Cardiac muscle cell (in vitro differentiated cells and primary cell): ENCODE data around the gene LRRK1. TPM values are rescaled to one million over a fixed set of nuclear protein-coding genes. Genes with fewer than 3 reads are reported as not detected.

ENCODE experiments used
- DNase-seq, 2 donors: peaks; one replicate each; pipeline versions ENCODE4 v3.0.0 to v3.0.0-alpha.2; 2010 to 2017; ENCODE audit warnings: low read depth in 1 of 2, low spot score in 1 of 2
- H3K27ac ChIP-seq: fragments of 200-600 bp; sonication (generic); 2 replicates; pipeline ENCODE4 v1.5.1; 2016
- H3K27me3 ChIP-seq: fragments of 200-600 bp; sonication (generic); 2 replicates; pipeline ENCODE4 v1.6.0; 2016; ENCODE audit warnings: control low read depth
- H3K36me3 ChIP-seq: fragments of 200-600 bp; sonication (generic); 2 replicates; pipeline ENCODE4 v1.5.1; 2016; ENCODE audit warnings: control low read depth
- H3K4me1 ChIP-seq: fragments of 200-600 bp; sonication (generic); 2 replicates; pipeline ENCODE4 v1.8.1; 2017; ENCODE audit warnings: low read depth, mild to moderate bottlenecking, mixed run types
- H3K4me3 ChIP-seq: fragments of 200-600 bp; sonication (generic); 2 replicates; pipeline ENCODE4 v1.5.1; 2016; ENCODE audit warnings: mild to moderate bottlenecking
- H3K9me3 ChIP-seq: fragments of 200-600 bp; sonication (generic); 2 replicates; pipeline ENCODE4 v1.5.1; 2017; ENCODE audit warnings: low read depth, mild to moderate bottlenecking, control low read depth
- polyA plus RNA-seq: library from polyadenylated mRNA; unstranded; fragments of >200 nt; fragmentation: Nextera tagmentation; extraction: Ambion mirVana; gene quantifications from 2 replicates; pipeline ENCODE4 v1.2.1, GENCODE V29; 2016
- total RNA-seq: library from RNA; depleted of rRNA; stranded (reverse); fragments of >200 nt; gene quantifications from 2 replicates; pipeline ENCODE4 v1.2.3, GENCODE V29; 2016
- TF ChIP-seq, protein P1 (sequence below): IDR thresholded peaks from 2 replicates; pipeline ENCODE4 v1.5.1; 2012; ENCODE audit warnings: low read depth, mild to moderate bottlenecking, low read length

LRRK1 gene
- total and polyA plus RNA-seq, 2 experiments from 2014 or later, result 0.12 to 1.0 TPM

DNA sequence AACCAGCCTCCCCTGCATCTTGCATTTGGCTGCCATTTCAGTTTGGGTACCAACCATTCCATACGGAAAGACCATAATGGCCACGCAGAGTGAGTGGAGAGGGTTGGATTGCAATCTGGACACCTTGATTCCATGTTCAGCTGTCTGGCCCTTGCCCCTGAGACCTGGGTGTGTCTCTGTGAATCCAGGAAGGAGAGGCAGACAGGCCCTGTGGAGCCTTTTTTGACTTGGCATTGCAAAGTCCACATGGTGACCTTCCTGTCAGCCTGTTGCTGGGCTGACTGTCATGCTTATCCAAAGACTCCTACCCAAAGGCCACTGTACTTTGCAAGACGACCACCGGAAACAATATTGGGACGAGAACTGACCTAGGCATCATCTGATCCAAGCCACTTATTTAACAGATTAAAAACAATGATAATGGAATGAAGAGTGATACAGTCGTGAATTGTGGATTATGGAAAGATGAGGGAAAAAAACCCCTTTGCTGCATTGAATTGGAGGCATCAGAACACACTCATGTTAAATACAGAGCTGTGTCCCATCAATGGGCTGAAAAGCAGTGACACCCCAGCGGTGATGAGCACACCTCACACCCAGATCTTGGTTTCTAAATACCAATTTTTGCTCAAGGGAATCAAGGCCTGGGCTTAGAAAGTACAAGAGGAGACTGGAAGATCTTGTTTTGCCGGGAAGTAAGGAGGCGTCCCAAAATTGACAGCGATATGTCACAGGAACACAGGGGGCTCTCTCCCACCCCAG is 86.0 kb downstream of the LRRK1 start:
- DNase-seq, result no peak

DNA sequence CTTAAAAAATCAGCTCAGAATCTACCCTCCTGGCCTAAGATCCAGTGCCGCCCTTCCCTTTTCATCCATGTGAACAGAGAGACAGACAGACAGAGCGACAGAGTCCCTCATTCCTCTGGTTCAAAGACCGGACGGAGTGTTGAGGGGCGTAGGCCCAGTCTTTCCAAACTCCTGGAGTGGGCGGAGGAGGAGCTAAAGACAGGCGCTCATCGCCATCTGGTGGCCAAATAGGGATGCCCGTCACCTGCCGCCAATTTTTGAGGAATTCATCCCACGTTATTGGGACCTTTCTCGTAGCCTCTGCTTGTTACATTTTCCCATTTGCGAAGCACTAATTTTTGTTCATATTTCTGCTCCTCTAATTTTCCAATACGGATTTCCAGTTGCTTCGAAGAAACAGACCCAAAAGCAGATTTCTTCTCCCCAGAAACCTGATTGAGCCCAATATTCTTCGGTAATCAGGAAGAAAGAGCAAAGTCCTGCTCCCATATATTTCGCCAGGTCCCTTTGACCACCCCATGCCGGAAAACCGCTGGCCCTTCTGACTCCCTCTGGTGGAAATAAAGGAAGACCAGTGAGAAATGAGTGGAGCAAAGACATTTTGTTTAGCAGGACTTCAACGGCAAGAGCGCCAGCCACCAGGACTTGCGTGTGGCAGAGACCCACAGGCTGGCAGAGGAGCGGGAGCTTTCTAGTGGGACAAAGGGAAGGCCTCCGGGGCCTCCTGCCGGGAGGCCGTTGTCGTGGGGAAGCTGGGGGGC is 88.0 kb downstream of the LRRK1 start:
- TF ChIP-seq, protein P1, sequence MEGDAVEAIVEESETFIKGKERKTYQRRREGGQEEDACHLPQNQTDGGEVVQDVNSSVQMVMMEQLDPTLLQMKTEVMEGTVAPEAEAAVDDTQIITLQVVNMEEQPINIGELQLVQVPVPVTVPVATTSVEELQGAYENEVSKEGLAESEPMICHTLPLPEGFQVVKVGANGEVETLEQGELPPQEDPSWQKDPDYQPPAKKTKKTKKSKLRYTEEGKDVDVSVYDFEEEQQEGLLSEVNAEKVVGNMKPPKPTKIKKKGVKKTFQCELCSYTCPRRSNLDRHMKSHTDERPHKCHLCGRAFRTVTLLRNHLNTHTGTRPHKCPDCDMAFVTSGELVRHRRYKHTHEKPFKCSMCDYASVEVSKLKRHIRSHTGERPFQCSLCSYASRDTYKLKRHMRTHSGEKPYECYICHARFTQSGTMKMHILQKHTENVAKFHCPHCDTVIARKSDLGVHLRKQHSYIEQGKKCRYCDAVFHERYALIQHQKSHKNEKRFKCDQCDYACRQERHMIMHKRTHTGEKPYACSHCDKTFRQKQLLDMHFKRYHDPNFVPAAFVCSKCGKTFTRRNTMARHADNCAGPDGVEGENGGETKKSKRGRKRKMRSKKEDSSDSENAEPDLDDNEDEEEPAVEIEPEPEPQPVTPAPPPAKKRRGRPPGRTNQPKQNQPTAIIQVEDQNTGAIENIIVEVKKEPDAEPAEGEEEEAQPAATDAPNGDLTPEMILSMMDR, result peak; percentile 91
- Histone ChIP-seq H3K4me3 (no peak overlapping the region), H3K36me3 (no peaks in the 10 kb centered on the region)

More for the DNA sequence above, 86.0 kb downstream of the LRRK1 start:
- Histone ChIP-seq H3K27ac (no peak overlapping the region), H3K36me3 (no peaks in the 10 kb centered on the region), H3K4me3 (no peak overlapping the region), H3K27me3 (no peaks in the 10 kb centered on the region), H3K9me3 (no peaks in the 10 kb centered on the region), H3K4me1 (no peaks in the 10 kb centered on the region)
- TF ChIP-seq, protein P1, result no peak

DNA sequence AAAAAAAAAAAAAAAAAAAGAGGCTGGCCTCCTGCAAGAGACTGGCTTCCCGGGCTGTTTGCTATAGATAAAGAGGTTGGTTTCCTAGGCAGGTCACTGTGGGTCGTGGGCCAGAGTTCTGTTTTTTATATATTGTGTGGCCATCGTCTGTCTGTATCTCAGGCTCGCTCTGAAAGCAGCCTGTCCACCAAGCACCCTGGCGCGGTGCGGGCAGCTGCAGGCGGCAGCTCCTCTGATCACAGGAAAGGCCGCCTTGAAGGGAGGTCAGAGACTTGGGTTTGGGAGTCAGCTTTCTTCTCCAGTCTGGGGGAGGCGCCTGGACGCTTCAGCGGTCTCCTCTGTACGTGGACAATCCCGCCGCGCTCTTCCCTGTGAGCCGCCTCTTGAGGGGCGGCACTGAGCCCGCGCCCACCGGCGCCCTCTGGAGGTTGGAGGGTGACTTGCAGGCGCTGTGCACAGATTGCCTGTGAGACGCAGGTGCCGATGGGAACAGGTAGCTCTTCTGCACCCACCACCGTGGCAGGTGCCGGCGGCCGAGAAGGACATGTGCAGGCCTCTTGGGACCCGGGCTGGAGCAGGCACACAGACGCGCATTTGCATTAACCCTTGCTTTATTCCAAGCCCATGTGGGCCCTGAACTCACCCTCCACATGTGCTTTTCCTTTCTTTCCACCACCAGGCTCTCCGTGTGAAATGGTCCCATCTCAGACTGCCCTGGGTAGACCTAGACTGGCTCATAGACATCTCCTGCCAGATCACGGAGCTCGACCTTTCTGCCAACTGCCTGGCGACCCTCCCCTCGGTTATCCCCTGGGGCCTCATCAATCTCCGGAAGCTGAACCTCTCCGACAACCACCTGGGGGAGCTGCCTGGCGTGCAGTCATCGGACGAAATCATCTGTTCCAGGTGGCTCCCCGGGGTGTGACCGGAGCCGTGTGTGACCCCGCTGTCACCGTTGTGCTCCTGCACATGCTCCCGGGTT is 89.3 kb downstream of the LRRK1 start:
- no peak overlapping the region for H3K27ac ChIP-seq

More for the DNA sequence above, 88.0 kb downstream of the LRRK1 start:
- Histone ChIP-seq H3K9me3 (no peaks in the 10 kb centered on the region), H3K27ac (no peak overlapping the region), H3K27me3 (no peaks in the 10 kb centered on the region), H3K4me1 (no peaks in the 10 kb centered on the region)
- peak; percentile 87 to 88 for DNase-seq

DNA sequence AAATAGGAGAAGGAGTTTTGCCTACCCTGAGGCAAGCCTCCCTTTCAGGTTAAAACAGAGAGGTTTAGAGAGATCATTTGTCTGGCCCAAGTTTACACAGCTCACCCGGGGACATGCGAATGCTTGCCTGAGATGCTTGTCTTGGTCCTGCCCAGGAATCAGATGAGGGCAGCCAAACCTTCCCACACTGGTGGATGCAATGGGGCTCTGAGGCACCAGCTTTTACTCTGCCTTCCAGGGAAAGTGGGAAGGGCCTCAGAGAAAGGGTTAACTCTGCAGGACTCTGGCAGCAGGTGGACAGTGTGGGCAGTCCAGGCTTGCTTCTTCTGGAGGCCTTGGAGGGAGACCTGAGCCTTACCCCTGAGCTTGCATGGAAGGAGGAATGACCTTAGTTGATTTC is 90.0 kb downstream of the LRRK1 start:
- H3K27me3 ChIP-seq, result no peaks in the 10 kb centered on the region
- DNase-seq, result no peak
- TF ChIP-seq, protein P1, result no peak
- no peak overlapping the region for H3K4me3 ChIP-seq
- no peak overlapping the region for H3K27ac ChIP-seq
- H3K36me3 ChIP-seq, result no peaks in the 10 kb centered on the region
- no peaks in the 10 kb centered on the region for H3K9me3 ChIP-seq
- peaks cover 12% of the 10 kb centered on the region for H3K4me1 ChIP-seq

More for the DNA sequence above, 89.3 kb downstream of the LRRK1 start:
- peak overlapping the region; percentile 27 for H3K4me3 ChIP-seq
- DNase-seq, result peak; percentile 84 to 87
- H3K27me3 ChIP-seq, result no peaks in the 10 kb centered on the region
- H3K36me3 ChIP-seq, result no peaks in the 10 kb centered on the region
- TF ChIP-seq, protein P1, result peak; percentile 97
- no peaks in the 10 kb centered on the region for H3K9me3 ChIP-seq
- H3K4me1 ChIP-seq, result peaks cover 6% of the 10 kb centered on the region

DNA sequence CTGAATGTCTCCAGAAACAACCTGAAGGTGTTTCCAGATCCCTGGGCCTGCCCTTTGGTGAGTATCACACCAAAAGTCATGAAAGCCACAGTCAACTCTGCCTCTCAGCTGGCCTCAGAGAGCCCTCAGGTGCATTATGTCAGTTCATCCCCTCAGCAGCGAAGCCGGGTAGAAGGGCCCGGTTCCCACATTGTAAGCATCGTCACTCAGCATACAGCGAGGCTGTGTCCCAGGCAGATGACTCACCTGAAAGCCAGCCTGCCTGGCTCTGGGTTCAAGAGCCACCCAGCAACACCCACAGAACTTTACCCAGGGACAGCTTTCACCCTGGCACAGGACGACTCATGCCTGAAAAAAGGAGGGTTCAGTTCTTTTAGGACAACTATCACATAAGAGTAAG is 91.6 kb downstream of the LRRK1 start:
- H3K4me3 ChIP-seq, result no peak overlapping the region
- H3K27me3 ChIP-seq, result no peaks in the 10 kb centered on the region

More for the DNA sequence above, 91.6 kb downstream of the LRRK1 start:
- DNase-seq, result no peak
- TF ChIP-seq, protein P1, result no peak
- H3K36me3 ChIP-seq, result no peaks in the 10 kb centered on the region
- no peak overlapping the region for H3K27ac ChIP-seq
- H3K9me3 ChIP-seq, result no peaks in the 10 kb centered on the region
- peaks cover 21% of the 10 kb centered on the region for H3K4me1 ChIP-seq
